HEK293T (cell line): Measurements from ENCODE around the gene C16orf89.

Experiments
- FOXM1 ChIP-seq: fragments of 450-650 bp; IDR thresholded peaks from 2 replicates; pipeline ENCODE4 v1.6.1; 2017; ENCODE audit warnings: mild to moderate bottlenecking, borderline replicate concordance
- PKNOX1 ChIP-seq: fragments of 450-650 bp; IDR thresholded peaks from 2 replicates; pipeline ENCODE4 v1.6.1; 2016
- ZNF384 ChIP-seq: fragments of 450-650 bp; IDR thresholded peaks from 2 replicates; pipeline ENCODE4 v1.6.1; 2016

- TF ChIP-seq ZNF384 (no peak), FOXM1 (no peak), PKNOX1 (no peak)
These were observed 42.9 kb upstream of the C16orf89 start for GRCh38 chr16:5108505-5109158.
